GM23248 (cell line): ENCODE results near the gene DDI2. TPM values are rescaled to one million over a fixed set of nuclear protein-coding genes. Genes with fewer than 3 reads are reported as not detected.
A peak's percentile ranks its signal among the peaks of the same experiment; 100 is the strongest.

Source experiments
- DNase-seq: peaks from one replicate; pipeline ENCODE4 v3.0.0-alpha.2; 2015
- H2AFZ ChIP-seq: fragments of 200-600 bp; sonication (generic); 2 replicates; pipeline ENCODE4 v1.6.1; 2016; ENCODE audit warnings: antibody characterized with exemption
- H3F3A ChIP-seq: fragments of 200-600 bp; sonication (generic); 2 replicates; pipeline ENCODE4 v1.6.1; 2016; ENCODE audit warnings: mild to moderate bottlenecking, antibody characterized with exemption, mixed run types; ENCODE audit not compliant: insufficient read depth
- H3K27ac ChIP-seq: fragments of 200-600 bp; sonication (generic); 2 replicates; pipeline ENCODE4 v1.5.1; 2016; ENCODE audit warnings: mild to moderate bottlenecking
- H3K27me3 ChIP-seq: fragments of 200-600 bp; sonication (generic); replicated peaks from 2 replicates; pipeline ENCODE4 v1.6.1; 2016; ENCODE audit warnings: mild to moderate bottlenecking; ENCODE audit not compliant: insufficient read depth
- H3K36me3 ChIP-seq: fragments of 200-600 bp; sonication (generic); 2 replicates; pipeline ENCODE4 v1.6.1; 2016; ENCODE audit warnings: low read depth, mild to moderate bottlenecking
- H3K4me1 ChIP-seq: fragments of 200-600 bp; sonication (generic); 2 replicates; pipeline ENCODE4 v1.6.1; 2016; ENCODE audit warnings: mild to moderate bottlenecking; ENCODE audit not compliant: insufficient read depth
- H3K4me2 ChIP-seq: fragments of 200-600 bp; sonication (generic); one replicate; pipeline ENCODE4 v1.6.1; 2016; ENCODE audit warnings: mild to moderate bottlenecking; ENCODE audit not compliant: unreplicated experiment
- H3K4me3 ChIP-seq: fragments of 200-600 bp; sonication (generic); 2 replicates; pipeline ENCODE4 v1.5.1; 2016; ENCODE audit warnings: mild to moderate bottlenecking
- H3K79me2 ChIP-seq: fragments of 200-600 bp; sonication (generic); 2 replicates; pipeline ENCODE4 v1.6.1; 2016; ENCODE audit warnings: mild to moderate bottlenecking; ENCODE audit not compliant: insufficient read depth
- H3K9ac ChIP-seq: fragments of 200-600 bp; sonication (generic); 2 replicates; pipeline ENCODE4 v1.6.1; 2016; ENCODE audit warnings: mild to moderate bottlenecking
- H3K9me2 ChIP-seq: fragments of 200-600 bp; sonication (generic); 2 replicates; pipeline ENCODE4 v1.6.1; 2016; ENCODE audit warnings: mixed run types, mild to moderate bottlenecking, moderate library complexity; ENCODE audit not compliant: insufficient read depth
- H3K9me3 ChIP-seq: fragments of 200-600 bp; sonication (generic); one replicate; pipeline ENCODE4 v1.6.1; 2017; ENCODE audit warnings: low read depth
- H4K20me1 ChIP-seq: fragments of 200-600 bp; sonication (generic); 2 replicates; pipeline ENCODE4 v1.6.0; 2016; ENCODE audit not compliant: insufficient read depth
- EZH2 ChIP-seq: fragments of 200-600 bp; sonication (generic); IDR thresholded peaks from 2 replicates; pipeline ENCODE4 v1.6.1; 2018; ENCODE audit warnings: antibody characterized with exemption, mild to moderate bottlenecking; ENCODE audit not compliant: insufficient read depth, poor library complexity, severe bottlenecking
- EZH2phosphoT487 ChIP-seq: fragments of 200-600 bp; sonication (generic); IDR thresholded peaks from 2 replicates; pipeline ENCODE4 v1.6.1; 2018; ENCODE audit warnings: antibody characterized with exemption, moderate library complexity, mild to moderate bottlenecking, low read depth; ENCODE audit not compliant: insufficient read depth
- WGBS, 2 experiments: methylation state at CpG; one replicate each; pipeline ENCODE4 v1.1.6; 2015 to 2017; ENCODE audit warnings: low lambda C conversion rate in 2 of 2, low coverage in 1 of 2; ENCODE audit errors: missing lambda C conversion rate in 2 of 2; 5-methylcytosine and 5-hydroxymethylcytosine counted together
- in situ Hi-C: fragments of 300-500 bp; cut with MboI; formaldehyde crosslinking; loops from 2 replicates; pipeline ENCODE4 v1.15.0; 2020
- polyA plus RNA-seq: library from polyadenylated mRNA; unstranded; fragments of >200 nt; fragmentation: Nextera tagmentation; extraction: Ambion mirVana; gene quantifications from 2 replicates; pipeline ENCODE4 v1.2.1, GENCODE V29; 2016
- total RNA-seq: library from RNA; depleted of rRNA; stranded (reverse); fragments of >200 nt; shearing (Covaris generic); gene quantifications from 2 replicates; pipeline ENCODE4 v1.2.3, GENCODE V29; 2014

The DDI2 gene
- total and polyA plus RNA-seq, 2 experiments from 2014 or later, result 5.0 to 7.9 TPM

DNA sequence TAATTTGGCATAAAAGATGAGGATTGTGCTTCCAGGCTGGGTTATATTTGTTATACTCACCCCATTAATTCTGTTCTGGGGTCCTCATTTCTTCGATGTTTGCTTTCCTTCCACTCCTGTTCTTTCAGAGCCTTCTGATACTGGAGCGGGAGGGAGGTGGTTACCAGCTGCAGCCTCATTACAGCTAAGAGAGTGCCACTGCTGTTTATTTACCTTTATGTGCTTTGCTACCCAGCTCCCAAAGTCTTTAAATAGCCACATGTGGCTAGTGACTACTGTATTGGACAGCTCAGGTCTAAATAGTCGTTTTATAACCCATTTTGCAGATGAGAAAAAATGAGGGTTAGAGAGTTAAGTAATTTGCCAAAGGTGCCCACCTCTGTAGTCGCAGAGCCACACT is 92.0 kb downstream of the DDI2 start:
- Histone ChIP-seq H3K9ac (no peak overlapping the region), H3K9me3 (no peaks in the 10 kb centered on the region), H3K4me1 (peaks cover 13% of the 10 kb centered on the region), H3K4me3 (no peak overlapping the region), H3K4me2 (no peak overlapping the region), H3K79me2 (peaks cover 100% of the 10 kb centered on the region), H3K9me2 (no peaks in the 10 kb centered on the region), H3K36me3 (no peaks in the 10 kb centered on the region), H3K27me3 (no peaks in the 10 kb centered on the region), H3K27ac (no peak overlapping the region), H4K20me1 (0 out of 2 replicates have a peak, but pooled peaks cover 6% of the 10 kb centered on the region), H3F3A (peaks cover 6% of the 10 kb centered on the region), H2AFZ (no peak overlapping the region)
- TF ChIP-seq EZH2, result no peak
- no peak for TF ChIP-seq EZH2phosphoT487
- WGBS, 2 experiments, result 85 to 93% methylated on average over 4 of the region's 4 CpGs
- DNase-seq, result no peak
- in situ Hi-C loops, result no loop called here

DNA sequence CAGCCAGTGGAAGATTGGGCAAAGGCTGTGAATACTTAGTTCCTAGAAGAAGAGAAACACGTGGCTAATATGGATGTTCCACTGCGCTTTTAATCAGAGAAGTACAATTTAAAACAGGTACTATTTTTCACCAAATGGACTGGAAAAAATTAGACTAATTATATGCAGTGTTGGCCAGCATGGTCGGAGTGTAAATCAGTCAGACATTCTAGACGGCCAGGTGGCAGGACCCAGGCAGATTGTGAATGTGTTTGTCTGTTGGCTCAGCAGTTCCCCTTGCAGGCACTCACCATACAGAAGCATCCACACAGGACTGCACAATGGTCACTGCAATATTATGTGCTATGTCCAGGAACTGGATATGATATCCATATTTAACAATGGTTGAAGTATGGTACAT is 94.9 kb downstream of the DDI2 start:
- no peaks in the 10 kb centered on the region for H3K9me3 ChIP-seq
- 61 to 62% methylated on average over 4 of the region's 4 CpGs for WGBS, 2 experiments
- TF ChIP-seq EZH2phosphoT487, result no peak
- no peak overlapping the region for H2AFZ ChIP-seq
- no peaks in the 10 kb centered on the region for H3F3A ChIP-seq
- H3K36me3 ChIP-seq, result no peaks in the 10 kb centered on the region
- no peak overlapping the region for H3K4me3 ChIP-seq
- H3K9ac ChIP-seq, result no peak overlapping the region
- H3K27me3 ChIP-seq, result no peaks in the 10 kb centered on the region
- H3K4me1 ChIP-seq, result peaks cover 10% of the 10 kb centered on the region
- no peaks in the 10 kb centered on the region for H3K9me2 ChIP-seq
- peaks cover 100% of the 10 kb centered on the region for H3K79me2 ChIP-seq
- DNase-seq, result no peak
- H3K4me2 ChIP-seq, result no peak overlapping the region
- H3K27ac ChIP-seq, result no peak overlapping the region
- in situ Hi-C loops, result no loop called here
- peaks cover 6% of the 10 kb centered on the region; the same call in 1 of the 2 replicates for H4K20me1 ChIP-seq

DNA sequence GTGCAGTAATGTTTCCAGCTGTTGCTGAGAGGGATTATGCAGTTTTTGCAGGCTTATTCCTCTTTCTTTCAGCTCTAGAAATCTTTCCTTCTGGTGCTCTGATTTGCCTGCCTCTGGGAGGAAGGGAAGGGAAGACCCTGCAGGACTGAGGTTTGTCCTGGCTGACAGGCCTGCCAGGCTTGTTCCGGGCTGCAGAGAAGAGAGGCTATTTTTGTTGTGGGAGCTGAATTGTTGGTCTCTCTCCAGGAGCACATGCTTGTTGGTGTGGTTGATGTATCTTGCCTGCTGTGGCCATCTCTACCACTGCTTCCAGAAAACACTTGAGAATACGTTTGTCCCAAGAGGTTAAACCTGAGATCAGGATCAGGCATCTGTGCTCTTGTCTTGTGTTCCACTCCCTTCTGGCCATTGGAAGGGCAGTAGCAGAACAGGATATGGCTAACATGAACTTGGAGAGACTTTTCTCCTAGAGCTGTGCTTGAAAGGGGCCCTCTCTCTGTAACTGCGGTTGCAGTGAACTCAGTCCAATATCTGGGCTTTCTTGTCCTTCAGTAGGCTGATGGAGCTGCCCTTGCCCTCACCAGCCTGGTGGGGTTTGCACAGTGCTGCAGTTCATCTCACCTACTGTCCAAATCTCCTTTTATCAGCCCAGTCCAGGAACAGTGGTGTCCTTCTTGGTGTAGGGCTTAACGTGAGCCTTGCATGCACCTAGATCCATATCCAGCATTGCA is 97.3 kb downstream of the DDI2 start:
- Histone ChIP-seq H3K4me2 (no peak overlapping the region), H3K4me3 (no peak overlapping the region), H3K36me3 (no peaks in the 10 kb centered on the region), H3K27me3 (no peaks in the 10 kb centered on the region), H3K27ac (no peak overlapping the region; the same call in 1 of the 2 replicates), H3F3A (no peaks in the 10 kb centered on the region), H3K4me1 (peaks cover 10% of the 10 kb centered on the region), H2AFZ (no peak overlapping the region), H3K9me2 (no peaks in the 10 kb centered on the region), H4K20me1 (no peaks in the 10 kb centered on the region; the same call in 1 of the 2 replicates), H3K9ac (peak overlapping the region; percentile 34; the same call in 1 of the 2 replicates), H3K9me3 (no peaks in the 10 kb centered on the region), H3K79me2 (peaks cover 82% of the 10 kb centered on the region)
- in situ Hi-C loops, result no loop called here
- peak; percentile 53 for DNase-seq
- no peak for TF ChIP-seq EZH2
- WGBS, 2 experiments, result 40 to 41% methylated on average over 4 of the region's 4 CpGs

DNA sequence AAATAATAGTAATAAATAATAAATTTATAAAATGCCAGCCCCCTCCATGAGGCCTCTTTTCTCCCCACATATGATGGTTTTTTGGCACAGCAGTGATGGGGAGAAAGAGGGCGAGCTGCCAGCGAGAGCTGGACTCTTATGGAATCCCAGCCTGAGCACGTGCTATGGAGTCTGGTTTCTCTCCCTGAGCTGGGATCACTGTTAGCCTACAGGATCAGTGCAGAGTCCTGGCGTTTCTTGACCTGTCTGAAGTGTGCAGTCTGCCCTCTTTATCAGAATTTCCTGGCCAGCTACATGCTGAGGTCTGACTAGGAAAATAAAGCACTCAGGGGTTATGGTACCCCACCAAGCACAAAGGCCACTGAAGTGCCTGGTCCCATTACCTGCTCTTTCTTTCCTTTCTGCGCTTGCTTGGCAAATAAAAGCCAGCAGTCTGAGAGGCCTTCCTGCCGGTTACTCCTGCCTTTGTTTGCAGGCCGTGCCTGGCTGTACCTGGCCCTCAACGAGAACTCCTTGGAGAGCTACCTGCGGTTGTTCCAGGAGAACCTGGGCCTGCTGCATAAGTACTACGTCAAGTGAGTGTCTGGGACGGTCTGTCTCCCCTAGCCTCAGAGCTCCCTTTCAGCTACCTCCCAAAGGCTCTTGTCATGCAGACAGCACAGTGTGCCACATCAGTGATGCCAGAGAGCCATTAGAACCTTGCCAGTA is 100.3 kb downstream of the DDI2 start:
- 97% methylated on average over 11 of the region's 11 CpGs for WGBS, 2 experiments
- TF ChIP-seq EZH2 (no peak), EZH2phosphoT487 (no peak)
- H3K9me2 ChIP-seq, result no peaks in the 10 kb centered on the region
- no peaks in the 10 kb centered on the region for H3K36me3 ChIP-seq
- no peak overlapping the region for H3K27ac ChIP-seq
- no peaks in the 10 kb centered on the region for H3K9me3 ChIP-seq
- H3K4me3 ChIP-seq, result no peak overlapping the region
- no peaks in the 10 kb centered on the region; the same call in 1 of the 2 replicates for H4K20me1 ChIP-seq
- no peak overlapping the region for H2AFZ ChIP-seq
- H3K27me3 ChIP-seq, result no peaks in the 10 kb centered on the region
- peaks cover 52% of the 10 kb centered on the region for H3K79me2 ChIP-seq
- H3K4me1 ChIP-seq, result peaks cover 10% of the 10 kb centered on the region
- H3K4me2 ChIP-seq, result no peak overlapping the region
- in situ Hi-C loops, result no loop called here
- H3K9ac ChIP-seq, result no peak overlapping the region
- no peaks in the 10 kb centered on the region for H3F3A ChIP-seq
- DNase-seq, result no peak
